ENCODE data around the gene MAN2A1.
A peak's percentile ranks its signal among the peaks of the same experiment; 100 is the strongest.
"Not testable (repeated sequence)": the region's sequence is repeated elsewhere in the genome, so short reads cannot be mapped to it uniquely, and the experiment has no call there.

The MAN2A1 gene

GRCh38 chr5:109740966-109741365 lies 51.2 kb downstream of the MAN2A1 start:
- FAIRE-seq (no peak), DNase-seq (ENCODE audit: insufficient read length, low spot score) (no peak)
- no peak for TF ChIP-seq POLR2A (IDR thresholded peaks at IDR 0.05; ENCODE audit: low read depth, low read length)

DNA sequence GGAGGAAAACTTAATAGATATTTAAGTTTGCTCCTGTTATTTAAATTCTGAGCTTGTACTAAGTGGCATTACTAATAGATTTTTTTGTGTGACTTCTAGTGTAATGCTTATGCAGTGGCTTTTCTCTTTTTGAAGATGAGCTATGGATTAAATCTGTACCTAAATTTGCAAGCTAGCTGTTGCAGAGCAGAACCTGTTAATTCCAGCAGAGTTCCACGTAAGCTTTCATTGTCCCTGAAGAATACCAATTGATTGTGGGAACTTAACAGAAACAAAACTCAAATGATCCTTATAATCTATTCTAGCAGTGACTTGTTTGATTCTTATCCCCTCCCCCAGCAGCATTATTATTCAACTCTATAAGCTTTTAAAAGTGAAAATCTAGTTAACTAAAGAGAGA lies 51.7 kb downstream of the MAN2A1 start:
- FAIRE-seq (no peak), DNase-seq (ENCODE audit: insufficient read length, low spot score) (no peak)
- no peak for TF ChIP-seq POLR2A (IDR thresholded peaks at IDR 0.05; ENCODE audit: low read depth, low read length)

- no peak for FAIRE-seq
- no peak for TF ChIP-seq POLR2A (IDR thresholded peaks at IDR 0.05; ENCODE audit: low read depth, low read length)
- no peak for DNase-seq (ENCODE audit: insufficient read length, low spot score)
Observed at GRCh38 chr5:109743041-109743531, 53.4 kb downstream of the MAN2A1 start.

DNA sequence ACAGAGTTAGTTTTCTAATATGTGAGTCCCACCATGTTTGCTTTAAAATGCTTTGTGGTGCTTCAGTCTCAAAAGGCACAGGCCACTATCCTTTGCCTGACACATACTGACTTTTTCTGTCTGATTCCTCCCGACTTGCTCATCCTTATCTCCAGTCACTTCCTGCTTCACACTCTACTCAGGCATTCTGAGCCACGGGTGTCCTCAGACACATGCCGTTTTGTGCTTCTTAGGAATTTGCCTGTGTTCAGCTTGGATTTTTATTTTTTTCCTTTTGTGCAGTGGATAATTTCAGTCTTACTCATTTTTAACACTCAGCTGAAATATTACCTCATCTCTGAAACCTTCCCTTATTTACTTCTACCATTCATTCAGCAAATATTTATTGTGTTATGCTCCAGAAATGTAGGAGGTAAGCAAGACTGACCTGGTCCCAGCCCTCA lies 54.1 kb downstream of the MAN2A1 start:
- FAIRE-seq: peak; percentile 71
- DNase-seq (ENCODE audit: insufficient read length, low spot score): peak; percentile 19
- no peak for TF ChIP-seq POLR2A (IDR thresholded peaks at IDR 0.05; ENCODE audit: low read depth, low read length)

GRCh38 chr5:109744261-109744660 lies 54.5 kb downstream of the MAN2A1 start:
- FAIRE-seq (peak; percentile 6), DNase-seq (ENCODE audit: insufficient read length, low spot score) (no peak)
- TF ChIP-seq POLR2A (IDR thresholded peaks at IDR 0.05; ENCODE audit: low read depth, low read length): no peak

DNA sequence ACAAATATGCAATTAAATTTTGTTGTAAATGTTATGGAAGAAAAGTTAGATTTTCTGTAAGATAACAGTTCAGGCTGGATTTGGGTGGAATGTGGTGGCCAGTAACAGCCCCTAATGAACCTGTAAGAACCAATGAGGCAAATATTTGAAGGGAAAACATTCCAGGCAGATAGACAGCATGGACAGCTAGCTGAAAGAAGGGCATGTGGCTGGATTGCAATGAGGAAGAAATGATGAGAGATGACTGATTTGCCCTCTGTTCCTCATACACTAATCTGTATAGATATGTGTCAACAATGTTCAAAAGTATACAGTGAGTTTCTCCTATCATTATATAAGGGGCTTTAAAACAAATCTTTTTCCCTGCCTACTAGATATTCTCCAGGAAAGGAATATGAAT lies 58.8 kb downstream of the MAN2A1 start:
- no peak for DNase-seq (ENCODE audit: insufficient read length, low spot score)
- FAIRE-seq: peak; percentile 75
- no peak for TF ChIP-seq POLR2A (IDR thresholded peaks at IDR 0.05; ENCODE audit: low read depth, low read length)

GRCh38 chr5:109750463-109750862 lies 60.7 kb downstream of the MAN2A1 start:
- no peak for FAIRE-seq
- no peak for TF ChIP-seq POLR2A (IDR thresholded peaks at IDR 0.05; ENCODE audit: low read depth, low read length)

GRCh38 chr5:109753279-109753678 lies 63.6 kb downstream of the MAN2A1 start:
- FAIRE-seq: no peak
- DNase-seq (ENCODE audit: insufficient read length, low spot score): no peak
- TF ChIP-seq POLR2A (IDR thresholded peaks at IDR 0.05; ENCODE audit: low read depth, low read length): no peak

More at GRCh38 chr5:109750463-109750862, 60.7 kb downstream of the MAN2A1 start:
- DNase-seq (ENCODE audit: insufficient read length, low spot score): no peak

DNA sequence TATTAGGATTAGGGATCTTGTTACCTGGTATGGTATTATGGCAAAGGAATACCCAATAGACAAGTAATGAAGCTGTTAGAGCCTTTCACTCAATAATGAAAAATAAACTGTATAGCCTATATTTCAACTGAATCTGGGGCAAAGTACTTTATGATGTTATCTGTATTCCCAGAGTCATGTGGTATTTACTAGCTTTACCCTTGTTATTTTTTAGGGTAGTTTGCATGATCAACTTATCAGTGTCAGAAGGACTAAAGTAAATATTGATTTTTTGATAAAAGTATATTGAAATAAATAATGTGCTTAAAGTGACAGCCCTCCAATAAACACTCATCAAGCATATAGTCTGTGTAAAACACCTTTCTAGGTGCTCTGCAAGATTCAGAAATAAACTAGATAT lies 64.6 kb downstream of the MAN2A1 start:
- DNase-seq (ENCODE audit: insufficient read length, low spot score): no peak

DNA sequence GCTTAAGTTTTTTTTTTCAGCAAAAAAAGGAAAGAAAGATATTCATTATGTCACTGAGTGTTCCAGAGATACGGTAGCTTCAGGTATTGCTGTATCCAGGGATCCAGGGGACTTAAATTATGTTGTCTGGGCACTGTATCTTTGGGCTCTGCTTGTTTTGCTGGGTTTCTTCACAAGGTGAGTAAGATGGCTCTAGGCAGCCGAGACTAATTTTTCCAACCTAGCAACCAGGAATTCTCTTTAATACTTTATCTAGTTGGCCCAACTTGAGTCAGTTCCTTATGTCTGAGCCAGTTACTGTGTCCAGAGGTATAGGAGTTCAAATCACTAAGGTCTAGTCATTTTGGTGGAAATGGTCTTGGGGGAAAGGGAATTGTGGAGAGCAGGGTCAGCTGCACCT lies 66.0 kb downstream of the MAN2A1 start:
- FAIRE-seq (no peak), DNase-seq (ENCODE audit: insufficient read length, low spot score) (no peak)
- no peak for TF ChIP-seq POLR2A (IDR thresholded peaks at IDR 0.05; ENCODE audit: low read depth, low read length)

More for the DNA sequence above, 64.6 kb downstream of the MAN2A1 start:
- TF ChIP-seq POLR2A (IDR thresholded peaks at IDR 0.05; ENCODE audit: low read depth, low read length): no peak
- no peak for FAIRE-seq

GRCh38 chr5:109756543-109757185 lies 66.9 kb downstream of the MAN2A1 start:
- DNase-seq (ENCODE audit: insufficient read length, low spot score) (no peak), FAIRE-seq (no peak)
- no peak for TF ChIP-seq POLR2A (IDR thresholded peaks at IDR 0.05; ENCODE audit: low read depth, low read length)

GRCh38 chr5:109757490-109757889 lies 67.8 kb downstream of the MAN2A1 start:
- no peak for DNase-seq (ENCODE audit: insufficient read length, low spot score)
- FAIRE-seq: no peak
- no peak for TF ChIP-seq POLR2A (IDR thresholded peaks at IDR 0.05; ENCODE audit: low read depth, low read length)

GRCh38 chr5:109759306-109759705 lies 69.6 kb downstream of the MAN2A1 start:
- DNase-seq (ENCODE audit: insufficient read length, low spot score) (no peak), FAIRE-seq (peak; percentile 20)
- TF ChIP-seq POLR2A (IDR thresholded peaks at IDR 0.05; ENCODE audit: low read depth, low read length): no peak

DNA sequence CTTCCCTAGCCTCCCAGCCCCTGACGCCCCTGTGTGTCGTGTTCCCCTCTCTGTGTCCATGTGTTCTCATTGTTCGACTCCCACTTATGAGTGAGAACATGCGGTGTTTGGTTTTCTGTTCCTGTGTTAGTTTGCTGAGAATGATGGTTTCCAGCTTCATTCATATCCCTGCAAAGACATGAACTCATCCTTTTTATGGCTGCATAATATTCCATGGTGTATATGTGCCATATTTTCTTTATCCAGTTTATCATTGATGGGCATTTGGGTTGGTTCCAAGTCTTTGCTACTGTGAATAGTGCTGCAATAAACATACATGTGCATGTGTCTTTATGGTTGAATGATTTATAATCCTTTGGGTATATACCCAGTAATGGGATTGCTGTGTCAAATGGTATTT lies 70.4 kb downstream of the MAN2A1 start:
- DNase-seq (ENCODE audit: insufficient read length, low spot score); FAIRE-seq: not testable (repeated sequence)

DNA sequence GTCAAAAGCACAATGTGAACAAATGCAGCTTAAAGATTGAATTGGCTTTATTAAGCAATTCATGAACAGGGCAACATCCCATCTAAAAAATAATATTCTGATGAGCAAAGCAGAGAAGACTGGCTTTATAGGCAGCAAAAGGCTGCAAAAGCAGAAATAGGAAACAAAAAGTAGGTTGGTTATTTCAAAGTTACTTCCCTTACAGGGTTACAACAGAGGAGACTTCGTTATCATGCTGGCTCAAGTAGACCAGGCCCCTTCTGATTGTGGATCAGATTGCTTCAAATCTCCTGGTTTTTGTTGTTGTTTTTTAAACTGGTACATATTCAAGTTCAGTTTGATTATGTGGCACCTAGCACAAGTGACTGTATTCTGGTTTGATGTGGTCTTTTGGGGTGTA lies 73.1 kb downstream of the MAN2A1 start:
- DNase-seq (ENCODE audit: insufficient read length, low spot score) (no peak), FAIRE-seq (no peak)
- no peak for TF ChIP-seq POLR2A (IDR thresholded peaks at IDR 0.05; ENCODE audit: low read depth, low read length)
